COLO668 (cell line): ENCODE results near the gene IKBKE.
A peak's percentile ranks its signal among the peaks of the same experiment; 100 is the strongest.

Experiments
- DNase-seq: peaks from one replicate; lab custom pipeline; 2025; ENCODE audit not compliant: unreplicated experiment; lab: John Stamatoyannopoulos, UW

Gene IKBKE

DNA sequence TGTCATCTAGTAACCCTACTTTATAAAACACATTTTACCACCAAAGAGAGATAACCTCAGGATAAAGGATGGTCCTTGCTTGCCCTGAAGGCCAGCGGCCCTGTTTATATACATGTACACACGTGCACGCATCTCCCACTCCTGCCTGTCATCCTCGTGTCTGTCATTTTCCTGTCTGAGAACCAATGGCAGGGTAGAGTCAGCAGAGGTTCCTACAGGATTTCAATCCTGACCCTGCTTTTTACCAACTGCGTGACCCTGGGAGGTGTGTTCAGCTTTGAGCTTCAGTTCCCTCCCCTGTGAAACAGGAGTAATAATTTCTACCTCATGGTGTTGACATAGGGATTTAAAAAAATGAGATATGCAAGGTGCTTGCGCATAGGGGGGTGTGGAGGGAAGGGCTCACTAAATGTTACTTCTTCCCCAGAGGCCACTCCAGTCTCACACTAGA, 24.8 kb downstream of the IKBKE start:
- DNase-seq = no peak

DNA sequence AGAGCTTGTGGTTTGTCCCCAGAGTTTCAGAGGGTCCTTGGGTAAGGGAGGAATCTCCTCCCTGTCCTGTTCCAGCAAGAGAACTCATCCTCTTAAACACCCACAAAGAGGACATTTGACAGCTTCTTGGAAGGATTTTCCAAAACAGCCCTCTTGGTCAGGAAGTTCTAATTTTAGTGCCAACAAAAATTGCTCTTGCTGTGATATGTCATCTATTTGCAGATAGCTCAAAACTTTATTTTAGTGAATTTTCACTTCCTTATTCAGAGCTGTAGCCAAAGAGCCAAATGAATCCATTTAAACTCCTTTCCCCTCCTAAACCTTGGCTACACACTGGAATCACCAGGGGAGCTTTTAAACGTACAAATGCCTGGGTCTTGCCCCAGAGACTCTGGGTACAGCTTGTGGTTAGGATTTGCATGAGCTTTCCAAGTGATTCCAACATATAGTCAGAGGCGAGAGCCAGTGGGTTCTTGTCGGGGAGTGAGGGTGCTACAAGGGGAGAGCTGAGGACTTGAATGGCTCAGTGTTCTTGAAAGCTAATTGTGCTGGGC, 25.3 kb downstream of the IKBKE start:
- DNase-seq = no peak

- DNase-seq = no peak
Observed at GRCh38 chr1:206496131-206496793, 26.0 kb downstream of the IKBKE start.

GRCh38 chr1:206497363-206497762, 27.1 kb downstream of the IKBKE start:
- no peak for DNase-seq

DNA sequence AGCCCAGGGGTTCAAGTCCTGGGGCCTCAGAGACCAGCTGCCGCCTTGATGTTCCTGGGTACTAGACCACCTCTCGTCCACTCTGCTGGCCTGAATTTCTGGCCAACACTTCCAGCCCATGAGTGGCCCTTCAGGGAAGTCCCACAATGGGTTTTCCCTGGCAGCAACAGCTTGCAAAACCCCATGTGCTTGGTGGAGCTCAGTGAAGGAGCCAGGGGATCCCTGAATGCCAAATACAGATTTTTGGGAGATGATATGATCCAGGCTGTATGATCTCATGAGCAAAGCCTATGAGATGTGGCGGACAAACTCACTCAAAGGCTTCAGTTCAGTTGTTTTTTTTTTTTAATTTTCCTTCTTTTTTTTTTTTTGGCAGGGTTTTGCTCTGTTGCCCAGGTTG, 27.5 kb downstream of the IKBKE start:
- no peak for DNase-seq

DNA sequence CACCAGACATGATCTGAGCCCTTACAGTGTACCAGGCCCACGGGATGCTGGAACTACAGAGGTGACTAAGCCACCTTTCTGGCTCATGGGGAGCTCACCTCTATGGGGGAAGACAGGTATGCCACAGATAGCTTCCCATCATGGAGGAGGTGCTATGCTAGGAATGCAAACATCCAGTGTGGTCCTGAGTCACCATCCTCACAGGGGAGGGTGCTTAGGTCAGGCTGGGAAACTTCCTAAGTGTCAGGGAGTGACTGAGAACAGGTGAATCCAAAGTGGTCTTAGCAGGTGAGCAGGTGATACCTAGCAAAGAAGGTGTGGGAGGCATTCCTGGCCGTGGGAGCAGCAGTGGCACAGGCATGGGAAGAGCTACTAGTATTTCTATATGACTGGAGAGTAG, 28.4 kb downstream of the IKBKE start:
- no peak for DNase-seq

DNA sequence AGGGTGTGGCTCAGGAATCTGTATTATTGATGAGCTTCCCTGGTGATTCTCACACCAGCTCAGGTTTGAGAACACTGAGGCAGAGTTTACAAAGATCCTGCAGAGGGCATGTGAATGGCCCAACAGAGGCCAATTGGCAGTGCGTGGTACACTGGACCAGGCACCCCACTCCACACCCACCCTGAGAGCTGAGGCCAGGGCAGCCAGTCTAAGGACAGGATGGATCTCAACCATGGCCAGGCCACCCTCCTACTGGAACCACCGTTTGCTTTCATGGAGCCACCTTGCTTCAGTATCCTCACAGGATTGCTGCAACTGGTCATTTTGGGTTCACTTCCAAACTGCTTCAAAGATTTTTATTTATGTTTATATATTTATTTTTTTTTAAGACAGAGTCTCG, 29.8 kb downstream of the IKBKE start:
- no peak for DNase-seq

- DNase-seq = no peak
Observed at GRCh38 chr1:206501881-206502280, 31.6 kb downstream of the IKBKE start.

- DNase-seq = no peak
Observed at GRCh38 chr1:206502403-206502802, 32.1 kb downstream of the IKBKE start.

GRCh38 chr1:206502812-206503211, 32.5 kb downstream of the IKBKE start:
- no peak for DNase-seq

DNA sequence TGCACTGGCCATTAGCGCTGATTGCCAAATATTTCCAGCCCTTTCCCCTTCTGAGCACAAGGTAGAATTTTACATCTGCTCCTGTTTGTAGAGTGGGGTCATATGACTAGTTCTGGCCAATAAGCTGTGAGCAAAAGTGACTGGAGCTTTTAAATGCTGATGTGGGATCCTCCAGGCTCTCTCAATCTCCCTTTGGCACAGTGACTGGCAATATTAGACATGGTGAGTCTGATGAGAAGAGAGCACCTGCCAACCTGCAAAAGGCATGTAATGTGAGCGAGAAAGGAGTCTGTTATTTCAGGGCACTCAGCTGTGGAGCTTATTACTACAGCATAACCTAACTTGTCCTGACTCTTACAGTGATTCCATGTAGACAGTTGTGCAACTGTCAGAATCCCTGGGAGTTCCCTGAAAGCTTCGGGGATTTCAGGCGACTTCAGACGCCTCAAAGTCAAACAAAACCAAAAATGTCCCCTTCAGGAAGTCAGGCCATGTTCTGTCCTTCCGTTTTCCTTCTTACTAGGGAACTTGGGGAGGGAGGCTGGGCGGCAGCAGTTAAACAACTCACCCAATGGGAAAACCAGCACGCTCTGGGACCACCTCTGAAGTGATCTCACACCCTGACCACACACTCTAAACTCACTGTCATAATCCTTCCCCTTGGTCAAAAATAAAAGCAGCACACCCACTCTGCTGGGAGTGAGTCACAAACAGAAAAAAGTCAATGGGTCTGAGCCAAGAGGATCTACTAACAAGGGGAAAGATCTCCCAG, 33.5 kb downstream of the IKBKE start:
- DNase-seq = no peak

- no peak for DNase-seq
Observed at GRCh38 chr1:206504363-206504713, 34.1 kb downstream of the IKBKE start.

DNA sequence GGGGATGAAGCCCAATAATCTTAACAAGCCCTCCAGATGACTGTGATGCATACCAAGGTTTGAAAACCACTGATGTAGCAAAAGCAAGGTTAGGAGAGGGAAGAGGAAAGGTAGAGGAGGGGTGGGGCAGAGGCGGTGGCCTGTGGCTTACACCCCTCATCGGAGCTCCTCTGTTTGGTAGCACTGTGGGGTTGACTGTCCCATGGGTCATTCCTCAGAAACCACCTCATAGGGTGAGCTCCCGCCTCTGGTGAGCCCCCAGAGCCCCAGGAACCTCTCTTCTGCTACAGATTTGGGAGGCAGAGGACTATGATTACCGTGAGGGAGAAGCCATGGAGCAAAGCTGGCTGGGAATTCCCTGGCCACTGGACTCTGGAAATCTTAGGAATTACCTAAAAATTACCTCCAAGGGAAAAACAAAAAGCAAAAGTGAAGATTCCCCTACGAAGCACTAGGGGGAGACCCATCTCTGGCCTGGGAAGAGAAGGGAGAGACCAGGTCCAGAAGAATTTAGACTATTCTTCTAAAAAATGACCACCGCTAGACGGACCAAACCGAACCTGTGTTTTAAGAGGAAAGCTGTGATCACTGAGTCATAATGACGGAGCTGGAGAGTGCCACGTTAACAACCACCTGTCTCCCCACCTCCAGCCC, 35.6 kb downstream of the IKBKE start:
- no peak for DNase-seq

DNA sequence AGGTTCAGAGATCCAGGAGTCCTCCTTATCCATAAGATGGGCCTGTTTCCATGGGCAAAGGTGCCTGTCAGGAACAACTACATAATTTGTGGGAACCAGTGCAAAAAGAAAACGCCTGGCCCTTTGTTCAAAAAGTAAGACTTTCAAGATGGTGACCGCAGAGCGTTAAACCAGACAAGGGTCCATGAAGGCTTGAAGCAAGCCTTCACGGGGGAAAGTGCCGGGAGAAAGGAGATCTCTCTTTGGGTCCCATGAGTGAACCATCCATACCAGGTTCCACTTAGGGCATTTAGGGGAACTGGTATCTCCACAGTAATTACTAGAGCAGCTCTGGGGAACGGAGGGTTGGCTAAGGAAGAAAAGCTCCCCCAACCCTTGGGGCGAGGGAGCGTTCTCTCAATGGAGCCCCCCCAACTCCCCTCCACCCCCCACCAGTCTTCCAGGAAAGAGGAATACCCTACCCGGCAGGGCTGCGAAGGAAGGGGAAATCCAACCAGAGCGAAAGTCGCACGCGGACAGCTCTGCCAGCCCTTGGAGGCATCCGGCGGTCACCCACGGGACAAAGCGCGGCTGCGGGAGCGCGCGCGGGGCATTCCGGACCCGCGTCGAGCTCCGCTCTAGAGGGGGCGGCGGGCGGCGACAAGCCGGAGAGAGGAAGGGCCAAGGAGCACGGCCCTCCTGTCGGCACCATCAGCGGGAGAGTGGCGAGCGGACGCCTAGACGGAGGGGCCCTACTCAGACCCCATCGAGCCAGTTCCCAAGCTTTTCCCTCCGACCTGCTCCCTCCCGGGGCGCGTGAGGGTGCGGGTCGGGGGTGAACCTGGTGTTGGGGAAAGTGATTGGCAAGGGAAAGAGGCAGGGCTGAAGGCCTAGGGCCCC, 36.4 kb downstream of the IKBKE start:
- peak; percentile 31 for DNase-seq

GRCh38 chr1:206507284-206508129, 37.2 kb downstream of the IKBKE start, which contains the start of gene RASSF5:
TSS of gene RASSF5 (plus strand) at chr1:206507531. CDS start at chr1:206507603, 72 bp downstream.
- peak; percentile 62 for DNase-seq

DNA sequence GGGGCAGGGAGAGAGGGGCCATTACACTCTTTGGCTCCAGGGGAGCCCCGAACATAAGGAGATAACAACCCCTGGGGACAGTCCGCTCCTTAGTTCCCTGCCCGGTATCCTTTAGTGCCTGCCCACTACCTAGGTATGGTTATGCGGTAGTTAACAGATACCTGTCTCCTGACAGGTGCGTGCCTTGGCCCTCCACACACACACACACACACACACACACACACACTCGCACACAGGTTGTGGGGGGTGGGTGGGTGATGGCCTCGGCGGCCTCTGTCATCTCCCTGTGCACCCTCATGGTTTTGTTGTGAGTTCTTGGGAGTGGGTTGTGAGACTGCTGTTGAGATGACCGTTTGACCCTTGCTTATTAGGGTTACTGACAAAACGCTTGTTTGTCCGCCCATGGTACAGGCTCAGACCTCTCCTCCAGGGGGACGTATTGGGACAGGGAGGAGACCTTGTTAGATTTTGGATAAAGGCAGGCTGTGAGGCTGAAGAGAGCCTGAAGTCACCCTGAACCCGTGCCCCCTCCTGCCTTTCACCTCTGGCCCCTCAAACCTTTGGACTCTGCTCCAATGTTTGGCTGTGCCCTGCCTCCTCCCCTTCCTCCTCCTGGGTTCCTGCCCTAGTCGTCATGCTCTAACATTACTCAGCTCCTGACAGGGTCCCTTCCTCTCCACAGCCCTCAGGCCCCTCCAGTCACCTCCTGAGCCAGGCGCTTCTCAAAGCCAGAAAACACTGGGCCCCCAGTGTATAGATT, 38.0 kb downstream of the IKBKE start:
- no peak for DNase-seq

- DNase-seq = no peak
Observed at GRCh38 chr1:206508956-206509355, 38.7 kb downstream of the IKBKE start.

DNA sequence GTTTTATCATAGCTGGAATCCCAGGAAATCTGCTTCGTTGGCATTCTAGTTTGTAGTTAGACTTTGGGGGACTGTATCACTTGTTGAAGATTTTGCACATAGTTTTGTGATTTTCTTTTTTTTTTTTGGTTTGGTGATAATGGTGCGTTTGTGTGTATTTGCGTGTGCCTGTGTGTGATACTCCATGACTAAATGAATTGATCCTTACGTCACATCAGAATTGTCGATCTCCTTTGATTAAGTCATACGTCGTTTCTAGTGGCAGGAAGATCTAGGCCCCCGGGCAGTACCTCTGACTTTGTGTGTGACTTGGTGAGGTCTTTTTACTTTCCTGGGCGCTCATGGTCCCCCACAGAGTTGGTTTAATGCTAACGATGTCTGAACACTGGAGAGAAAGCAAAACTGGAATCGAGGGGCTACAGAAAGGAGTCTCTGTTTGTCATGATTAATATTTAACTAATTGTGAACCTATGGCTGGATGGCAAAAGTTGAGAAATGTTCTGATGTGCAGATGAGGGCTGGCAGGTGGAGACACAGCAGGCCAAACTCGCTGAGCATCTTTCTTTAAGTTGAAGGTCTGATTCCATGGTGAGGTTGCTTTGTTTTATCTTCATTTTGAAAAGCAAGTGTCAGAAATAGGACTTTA, 39.5 kb downstream of the IKBKE start:
- no peak for DNase-seq

DNA sequence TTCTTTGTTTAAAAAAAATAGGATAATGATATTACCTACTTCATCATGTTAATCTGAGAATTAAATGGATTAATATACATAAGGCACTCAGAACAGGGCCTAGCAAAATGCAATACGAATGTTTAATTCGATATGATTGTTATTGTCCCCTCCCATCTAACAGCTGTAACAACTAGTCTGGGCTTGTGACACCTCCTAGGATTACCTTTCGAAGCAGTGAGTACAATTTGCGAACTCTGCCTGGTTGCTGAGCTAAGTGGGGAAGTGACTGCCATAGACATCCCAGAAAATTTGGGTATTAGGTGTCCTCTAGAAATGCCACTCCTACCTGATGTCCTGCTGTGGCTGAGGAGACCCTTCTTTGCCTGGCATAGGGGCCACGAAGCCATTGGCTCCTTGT, 40.1 kb downstream of the IKBKE start:
- no peak for DNase-seq
